Measurements from ENCODE around the gene ADTRP.

- no peak for TF ChIP-seq CTCF (IDR thresholded peaks at IDR 0.05)
- no peak for TF ChIP-seq POLR2A (IDR thresholded peaks at IDR 0.05)
Observed at GRCh38 chr6:11810039-11810541, 31.5 kb upstream of the ADTRP start.
